GM23248 (cell line): ENCODE data around the gene COL13A1. TPM values are rescaled to one million over a fixed set of nuclear protein-coding genes. Genes with fewer than 3 reads are reported as not detected.

Experiments used
- DNase-seq: peaks from one replicate; pipeline ENCODE4 v3.0.0-alpha.2; 2015
- H2AFZ ChIP-seq: fragments of 200-600 bp; sonication (generic); 2 replicates; pipeline ENCODE4 v1.6.1; 2016; ENCODE audit warnings: antibody characterized with exemption
- H3F3A ChIP-seq: fragments of 200-600 bp; sonication (generic); 2 replicates; pipeline ENCODE4 v1.6.1; 2016; ENCODE audit warnings: mild to moderate bottlenecking, antibody characterized with exemption, mixed run types; ENCODE audit not compliant: insufficient read depth
- H3K27ac ChIP-seq: fragments of 200-600 bp; sonication (generic); 2 replicates; pipeline ENCODE4 v1.5.1; 2016; ENCODE audit warnings: mild to moderate bottlenecking
- H3K27me3 ChIP-seq: fragments of 200-600 bp; sonication (generic); replicated peaks from 2 replicates; pipeline ENCODE4 v1.6.1; 2016; ENCODE audit warnings: mild to moderate bottlenecking; ENCODE audit not compliant: insufficient read depth
- H3K36me3 ChIP-seq: fragments of 200-600 bp; sonication (generic); 2 replicates; pipeline ENCODE4 v1.6.1; 2016; ENCODE audit warnings: low read depth, mild to moderate bottlenecking
- H3K4me1 ChIP-seq: fragments of 200-600 bp; sonication (generic); 2 replicates; pipeline ENCODE4 v1.6.1; 2016; ENCODE audit warnings: mild to moderate bottlenecking; ENCODE audit not compliant: insufficient read depth
- H3K4me2 ChIP-seq: fragments of 200-600 bp; sonication (generic); one replicate; pipeline ENCODE4 v1.6.1; 2016; ENCODE audit warnings: mild to moderate bottlenecking; ENCODE audit not compliant: unreplicated experiment
- H3K4me3 ChIP-seq: fragments of 200-600 bp; sonication (generic); 2 replicates; pipeline ENCODE4 v1.5.1; 2016; ENCODE audit warnings: mild to moderate bottlenecking
- H3K79me2 ChIP-seq: fragments of 200-600 bp; sonication (generic); 2 replicates; pipeline ENCODE4 v1.6.1; 2016; ENCODE audit warnings: mild to moderate bottlenecking; ENCODE audit not compliant: insufficient read depth
- H3K9ac ChIP-seq: fragments of 200-600 bp; sonication (generic); 2 replicates; pipeline ENCODE4 v1.6.1; 2016; ENCODE audit warnings: mild to moderate bottlenecking
- H3K9me2 ChIP-seq: fragments of 200-600 bp; sonication (generic); 2 replicates; pipeline ENCODE4 v1.6.1; 2016; ENCODE audit warnings: mixed run types, mild to moderate bottlenecking, moderate library complexity; ENCODE audit not compliant: insufficient read depth
- H3K9me3 ChIP-seq: fragments of 200-600 bp; sonication (generic); one replicate; pipeline ENCODE4 v1.6.1; 2017; ENCODE audit warnings: low read depth
- H4K20me1 ChIP-seq: fragments of 200-600 bp; sonication (generic); 2 replicates; pipeline ENCODE4 v1.6.0; 2016; ENCODE audit not compliant: insufficient read depth
- EZH2 ChIP-seq: fragments of 200-600 bp; sonication (generic); IDR thresholded peaks from 2 replicates; pipeline ENCODE4 v1.6.1; 2018; ENCODE audit warnings: antibody characterized with exemption, mild to moderate bottlenecking; ENCODE audit not compliant: insufficient read depth, poor library complexity, severe bottlenecking
- EZH2phosphoT487 ChIP-seq: fragments of 200-600 bp; sonication (generic); IDR thresholded peaks from 2 replicates; pipeline ENCODE4 v1.6.1; 2018; ENCODE audit warnings: antibody characterized with exemption, moderate library complexity, mild to moderate bottlenecking, low read depth; ENCODE audit not compliant: insufficient read depth
- WGBS, 2 experiments: methylation state at CpG; one replicate each; pipeline ENCODE4 v1.1.6; 2015 to 2017; ENCODE audit warnings: low lambda C conversion rate in 2 of 2, low coverage in 1 of 2; ENCODE audit errors: missing lambda C conversion rate in 2 of 2; 5-methylcytosine and 5-hydroxymethylcytosine counted together
- in situ Hi-C: fragments of 300-500 bp; cut with MboI; formaldehyde crosslinking; loops from 2 replicates; pipeline ENCODE4 v1.15.0; 2020
- polyA plus RNA-seq: library from polyadenylated mRNA; unstranded; fragments of >200 nt; fragmentation: Nextera tagmentation; extraction: Ambion mirVana; gene quantifications from 2 replicates; pipeline ENCODE4 v1.2.1, GENCODE V29; 2016
- total RNA-seq: library from RNA; depleted of rRNA; stranded (reverse); fragments of >200 nt; shearing (Covaris generic); gene quantifications from 2 replicates; pipeline ENCODE4 v1.2.3, GENCODE V29; 2014

The COL13A1 gene
- total and polyA plus RNA-seq, 2 experiments from 2014 or later = 12.8 to 17.3 TPM

DNA sequence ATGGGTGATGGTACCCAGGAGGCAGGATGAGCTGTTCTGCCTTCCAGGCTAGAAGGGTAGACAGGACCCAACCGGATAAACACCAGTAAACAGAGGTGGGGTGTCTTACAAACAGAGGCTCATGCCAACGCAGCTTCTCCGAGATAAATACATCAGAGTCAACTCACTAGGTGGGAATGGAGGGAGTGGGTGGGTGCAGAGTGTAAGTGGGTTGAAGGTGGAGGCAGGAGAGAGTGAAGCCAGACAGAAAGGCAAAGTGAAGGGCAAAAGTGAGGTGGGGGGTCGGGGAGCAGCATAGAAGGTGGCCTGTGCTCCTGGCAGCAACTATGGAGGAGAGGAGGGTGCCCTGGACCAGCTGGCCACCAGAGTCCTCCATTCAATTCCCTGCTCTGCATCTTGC is 40.4 kb upstream of the COL13A1 start:
- in situ Hi-C loops = no loop called here
- Histone ChIP-seq H3K27me3 (0 out of 2 replicates have a peak, but pooled peaks cover 8% of the 10 kb centered on the region), H3K4me2 (no peak overlapping the region), H3F3A (0 out of 2 replicates have a peak, but pooled peaks cover 7% of the 10 kb centered on the region), H3K9me2 (no peaks in the 10 kb centered on the region), H3K36me3 (no peaks in the 10 kb centered on the region), H3K9me3 (no peaks in the 10 kb centered on the region), H3K4me1 (peaks cover 8% of the 10 kb centered on the region), H3K4me3 (no peak overlapping the region), H4K20me1 (no peaks in the 10 kb centered on the region), H3K9ac (no peak overlapping the region), H3K27ac (no peak overlapping the region), H2AFZ (no peak overlapping the region), H3K79me2 (no peaks in the 10 kb centered on the region)
- DNase-seq = no peak
- no peak for TF ChIP-seq EZH2
- no peak for TF ChIP-seq EZH2phosphoT487
- 70 to 74% methylated on average over 4 of the region's 4 CpGs for WGBS, 2 experiments

GRCh38 chr10:69766161-69766910 is 35.4 kb upstream of the COL13A1 start:
- H3K4me1 ChIP-seq = peaks cover 14% of the 10 kb centered on the region
- H3K27me3 ChIP-seq = 0 out of 2 replicates have a peak, but pooled peaks cover 4% of the 10 kb centered on the region
- in situ Hi-C loops = no loop called here
- no peaks in the 10 kb centered on the region for H3K36me3 ChIP-seq
- 31 to 42% methylated on average over 9 to 10 of the region's 10 CpGs for WGBS, 2 experiments
- peak; percentile 8 for DNase-seq
- H3F3A ChIP-seq = no peaks in the 10 kb centered on the region
- H3K27ac ChIP-seq = no peak overlapping the region
- no peaks in the 10 kb centered on the region for H3K79me2 ChIP-seq
- no peak overlapping the region for H3K4me2 ChIP-seq
- no peaks in the 10 kb centered on the region for H3K9me2 ChIP-seq
- H2AFZ ChIP-seq = no peak overlapping the region
- H4K20me1 ChIP-seq = no peaks in the 10 kb centered on the region
- H3K9ac ChIP-seq = no peak overlapping the region
- H3K9me3 ChIP-seq = no peaks in the 10 kb centered on the region
- TF ChIP-seq EZH2phosphoT487 (no peak), EZH2 (no peak)
- no peak overlapping the region for H3K4me3 ChIP-seq

- Histone ChIP-seq H3K4me1 (peaks cover 14% of the 10 kb centered on the region), H3K9me2 (no peaks in the 10 kb centered on the region), H3F3A (no peaks in the 10 kb centered on the region), H4K20me1 (no peaks in the 10 kb centered on the region), H3K9me3 (no peaks in the 10 kb centered on the region), H3K27ac (no peak overlapping the region), H3K36me3 (no peaks in the 10 kb centered on the region), H3K9ac (no peak overlapping the region), H3K79me2 (no peaks in the 10 kb centered on the region), H3K4me3 (no peak overlapping the region), H2AFZ (no peak overlapping the region), H3K4me2 (no peak overlapping the region), H3K27me3 (peaks cover 17% of the 10 kb centered on the region; the same call in 1 of the 2 replicates)
- TF ChIP-seq EZH2 (no peak), EZH2phosphoT487 (no peak)
- 55 to 75% methylated on average over 4 of the region's 4 CpGs for WGBS, 2 experiments
- in situ Hi-C loops = no loop called here
- no peak for DNase-seq
These were observed 33.9 kb upstream of the COL13A1 start for GRCh38 chr10:69767793-69768192.

DNA sequence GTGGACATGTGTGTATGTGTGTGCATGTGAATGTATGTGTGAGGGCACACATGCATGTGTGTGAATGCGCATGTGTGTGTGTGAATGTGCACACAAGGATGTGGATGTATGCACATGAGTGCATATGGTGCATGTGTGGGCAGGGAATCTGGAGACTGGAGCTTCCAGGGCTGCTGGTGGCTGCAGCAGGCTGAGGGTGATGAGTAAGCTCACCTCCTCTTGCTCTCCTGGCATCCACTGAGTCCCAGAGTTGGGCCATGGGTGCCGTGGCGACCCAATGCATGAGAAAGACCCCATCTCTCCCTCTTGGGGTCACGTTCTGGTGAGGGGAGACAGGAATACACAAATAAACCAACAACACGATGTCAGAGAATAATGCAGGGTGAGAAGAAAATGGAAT is 33.3 kb upstream of the COL13A1 start:
- Histone ChIP-seq H3K4me2 (no peak overlapping the region), H3K36me3 (no peaks in the 10 kb centered on the region), H3K27ac (no peak overlapping the region), H2AFZ (no peak overlapping the region), H3K4me3 (no peak overlapping the region), H4K20me1 (no peaks in the 10 kb centered on the region), H3K4me1 (peaks cover 14% of the 10 kb centered on the region), H3K9me2 (no peaks in the 10 kb centered on the region), H3K79me2 (no peaks in the 10 kb centered on the region), H3K9ac (no peak overlapping the region), H3K9me3 (no peaks in the 10 kb centered on the region), H3F3A (no peaks in the 10 kb centered on the region), H3K27me3 (peaks cover 18% of the 10 kb centered on the region; the same call in 1 of the 2 replicates)
- WGBS, 2 experiments = 85 to 92% methylated on average over 5 of the region's 5 CpGs
- TF ChIP-seq EZH2phosphoT487 (no peak), EZH2 (no peak)
- peak; percentile 12 for DNase-seq
- in situ Hi-C loops = no loop called here
